ENCODE measurements around the gene PIK3AP1. TPM values are rescaled to one million over a fixed set of nuclear protein-coding genes. Genes with fewer than 3 reads are reported as not detected.
A peak's percentile ranks its signal among the peaks of the same experiment; 100 is the strongest.

PIK3AP1 gene
- total and polyA plus RNA-seq, 2 of the 13 experiments (the other 11 are each of a cell fraction or from before 2014, with no cell fraction given): 3.6 to 13.8 TPM

DNA sequence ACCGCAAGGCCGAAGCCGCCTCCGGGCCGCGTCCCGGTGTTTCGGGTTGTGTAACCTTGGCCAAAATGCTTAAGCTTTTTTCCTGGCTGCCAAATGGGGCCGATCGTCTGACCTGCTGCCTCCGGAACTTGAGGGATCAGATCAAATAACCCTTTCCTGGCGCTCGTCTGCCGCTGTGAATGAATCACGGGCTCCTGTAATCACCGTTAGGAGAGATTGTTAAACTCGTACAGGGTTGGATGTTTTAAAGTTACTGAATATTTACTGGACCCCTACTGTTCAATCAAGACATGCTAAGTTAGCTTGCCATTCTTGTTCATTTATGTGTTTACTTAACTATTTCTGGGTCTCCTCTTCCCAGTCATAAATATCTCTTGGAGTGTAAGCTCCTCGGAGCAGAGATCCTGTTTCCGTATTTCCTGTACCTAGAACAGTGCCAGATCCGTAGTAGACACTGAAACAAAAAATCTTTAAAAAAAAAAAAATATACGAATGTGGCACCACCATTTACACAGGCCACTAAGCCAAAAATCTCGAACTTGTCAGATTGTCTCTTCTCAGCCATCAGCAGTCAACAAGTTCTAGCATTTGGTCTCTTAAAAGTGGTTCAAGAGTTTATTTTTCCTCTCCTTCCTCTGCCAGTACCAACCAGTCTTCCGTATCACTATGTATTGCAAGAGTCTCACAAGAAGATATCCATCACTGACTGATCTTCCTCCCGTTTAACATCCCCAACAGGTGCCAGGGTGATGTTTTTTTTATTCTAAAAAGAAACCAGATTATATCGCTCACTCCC lies 132.9 kb downstream of the PIK3AP1 start (continued):
- TF ChIP-seq MEF2D (CRISPR knock-in tag; IDR thresholded peaks at IDR 0.05): no peak
- peak in 1 of 2 experiments; percentile 62; a peak in 2 of 4 replicates for TF ChIP-seq POLR2A (IDR thresholded peaks at IDR 0.05; ENCODE audit: insufficient read depth in 1 of 2, low read depth in 2 of 2, low read length in 2 of 2)
- TF ChIP-seq CCDC6 (CRISPR knock-in tag; IDR thresholded peaks at IDR 0.05): no peak
- 0 out of 2 replicates have a peak, but pooled peaks have one; percentile 22 for TF ChIP-seq CEBPG (CRISPR knock-in tag; IDR thresholded peaks at IDR 0.05)
- TF ChIP-seq SATB2 (CRISPR knock-in tag; IDR thresholded peaks at IDR 0.05): peak; percentile 33; the same call in 1 of the 2 replicates
- 0 out of 2 replicates have a peak, but pooled peaks have one; percentile 47 for TF ChIP-seq DMAP1 (CRISPR knock-in tag; IDR thresholded peaks at IDR 0.05)
- 0 out of 4 replicates have a peak, but pooled peaks of 1 of the 2 experiments have one; percentile 23 for TF ChIP-seq KLF16 (CRISPR knock-in tag; IDR thresholded peaks at IDR 0.05)
- TF ChIP-seq TGIF2 (CRISPR knock-in tag; IDR thresholded peaks at IDR 0.05): peak; percentile 14; the same call in 1 of the 2 replicates
- peak; percentile 50; the same call in 1 of the 2 replicates for TF ChIP-seq RFXAP (CRISPR knock-in tag; IDR thresholded peaks at IDR 0.05; ENCODE audit: borderline replicate concordance)
- TF ChIP-seq RXRB (CRISPR knock-in tag; IDR thresholded peaks at IDR 0.05; ENCODE audit: borderline replicate concordance): no peak
- TF ChIP-seq HOXA5 (CRISPR knock-in tag; IDR thresholded peaks at IDR 0.05): no peak
- TF ChIP-seq CEBPB (IDR thresholded peaks at IDR 0.05; ENCODE audit: borderline replicate concordance, low read depth, low read length): peak; percentile 27; the same call in 1 of the 2 replicates
- 0 out of 2 replicates have a peak, but pooled peaks have one; percentile 8 for TF ChIP-seq ZNF746 (CRISPR knock-in tag; IDR thresholded peaks at IDR 0.05)
- 0 out of 2 replicates have a peak, but pooled peaks have one; percentile 45 for TF ChIP-seq SIN3A (IDR thresholded peaks at IDR 0.05; ENCODE audit: borderline replicate concordance, low read depth, low read length)
- TF ChIP-seq, protein P1, sequence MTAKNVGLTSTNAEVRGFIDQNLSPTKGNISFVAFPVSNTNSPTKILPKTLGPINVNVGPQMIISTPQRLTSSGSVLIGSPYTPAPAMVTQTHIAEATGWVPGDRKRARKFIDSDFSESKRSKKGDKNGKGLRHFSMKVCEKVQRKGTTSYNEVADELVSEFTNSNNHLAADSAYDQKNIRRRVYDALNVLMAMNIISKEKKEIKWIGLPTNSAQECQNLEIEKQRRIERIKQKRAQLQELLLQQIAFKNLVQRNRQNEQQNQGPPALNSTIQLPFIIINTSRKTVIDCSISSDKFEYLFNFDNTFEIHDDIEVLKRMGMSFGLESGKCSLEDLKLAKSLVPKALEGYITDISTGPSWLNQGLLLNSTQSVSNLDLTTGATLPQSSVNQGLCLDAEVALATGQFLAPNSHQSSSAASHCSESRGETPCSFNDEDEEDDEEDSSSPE (CRISPR knock-in tag; IDR thresholded peaks at IDR 0.05): peak; percentile 11; the same call in 1 of the 2 replicates
